Right lobe of liver (tissue), 4 donors: ENCODE measurements around the gene ZNF324.

Source experiments
- CTCF ChIP-seq, 4 donors: fragments of 200-600 bp in 3 of 4; fragments of 450-650 bp in 1 of 4; IDR thresholded peaks; one replicate each; pipeline versions ENCODE4 v1.5.1 to v1.8.0; 2016 to 2022; ENCODE audit warnings: antibody characterized with exemption in 4 of 4, mild to moderate bottlenecking in 2 of 4
- POLR2A ChIP-seq: fragments of 450-650 bp; IDR thresholded peaks from one replicate; pipeline ENCODE4 v1.6.1; 2017; ENCODE audit warnings: antibody characterized with exemption, mild to moderate bottlenecking
- donor health status: DM: no; HTN: no; CAD: no.
- donor health status: DM: no; HTN: no; CAD: no.
- donor health status: DM: no; HTN: yes; CAD: no.

GRCh38 chr19:58469241-58470013, 2.5 kb downstream of the ZNF324 start:
- no peak for TF ChIP-seq CTCF (IDR thresholded peaks at IDR 0.05)
- no peak for TF ChIP-seq POLR2A
